GM12892 (cell line): ENCODE data around the gene FMC1.

Experiments used
- DNase-seq: peaks from one replicate; pipeline ENCODE4 v3.0.0; 2011; ENCODE audit not compliant: insufficient read length
- FAIRE-seq: peaks from 2 replicates; lab custom pipeline; 2011; peaks lifted over from hg19 to GRCh38; lab: Jason Lieb, UNC
- POLR2A ChIP-seq: IDR thresholded peaks from 2 replicates; pipeline ENCODE4 v1.6.1; 2011; ENCODE audit warnings: low read depth, low read length, control low read depth
- POLR2AphosphoS5 ChIP-seq: IDR thresholded peaks from 2 replicates; pipeline ENCODE4 v1.6.1; 2011; ENCODE audit warnings: low read depth, low read length, control low read depth
- TAF1 ChIP-seq: IDR thresholded peaks from 2 replicates; pipeline ENCODE4 v1.6.1; 2011; ENCODE audit warnings: low read depth, mild to moderate bottlenecking, control low read depth, low read length, borderline replicate concordance

FMC1 gene

GRCh38 chr7:139365336-139365735 lies 24.2 kb downstream of the FMC1 start:
- TF ChIP-seq POLR2AphosphoS5 (no peak), POLR2A (no peak), TAF1 (no peak)
- DNase-seq = no peak
- FAIRE-seq = no peak

- TF ChIP-seq TAF1 = no peak
- no peak for TF ChIP-seq POLR2A
- no peak for TF ChIP-seq POLR2AphosphoS5
- FAIRE-seq = no peak
- DNase-seq = no peak
Measured at GRCh38 chr7:139366400-139366799, 25.3 kb downstream of the FMC1 start.

DNA sequence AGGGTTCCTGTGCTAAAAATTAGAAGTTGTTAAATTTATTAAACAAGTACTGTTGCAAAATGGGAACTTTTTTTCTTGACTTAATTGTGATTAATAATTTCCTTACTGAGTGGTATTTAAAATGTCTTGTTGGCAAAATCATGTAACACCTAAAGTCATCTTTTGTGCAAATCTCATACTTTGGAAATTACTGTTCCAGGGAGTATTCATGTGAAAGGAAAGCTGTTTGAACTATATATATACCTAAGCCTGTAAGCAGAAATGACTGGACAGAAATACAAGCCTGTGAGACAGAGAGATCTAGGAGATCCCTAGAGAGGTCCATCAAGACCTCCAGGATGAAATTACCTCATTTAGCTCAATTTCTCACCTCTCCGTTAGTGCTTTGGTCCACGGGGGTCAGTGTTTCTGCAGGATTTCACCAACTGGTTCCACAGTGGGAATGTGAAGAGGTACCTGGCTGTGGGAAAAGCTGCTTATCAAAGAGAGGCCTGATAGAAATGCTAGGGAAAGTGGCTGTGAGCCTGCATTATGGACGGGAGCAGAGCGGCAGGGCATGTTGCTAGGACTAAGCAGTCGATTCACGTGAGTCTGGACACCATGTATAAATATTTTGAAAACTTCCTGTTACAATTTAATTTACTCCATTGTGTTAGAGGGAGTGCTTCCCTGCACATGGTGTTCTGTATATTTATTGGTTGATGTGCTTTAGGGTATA lies 26.5 kb downstream of the FMC1 start:
- DNase-seq (no peak), FAIRE-seq (no peak)
- no peak for TF ChIP-seq POLR2AphosphoS5
- 0 out of 2 replicates have a peak, but pooled peaks have one; percentile 14 for TF ChIP-seq POLR2A

GRCh38 chr7:139370301-139370942 lies 29.3 kb downstream of the FMC1 start:
- FAIRE-seq (no peak), DNase-seq (no peak)
- TF ChIP-seq POLR2A (no peak), POLR2AphosphoS5 (peak; percentile 55; the same call in 1 of the 2 replicates), TAF1 (no peak)

DNA sequence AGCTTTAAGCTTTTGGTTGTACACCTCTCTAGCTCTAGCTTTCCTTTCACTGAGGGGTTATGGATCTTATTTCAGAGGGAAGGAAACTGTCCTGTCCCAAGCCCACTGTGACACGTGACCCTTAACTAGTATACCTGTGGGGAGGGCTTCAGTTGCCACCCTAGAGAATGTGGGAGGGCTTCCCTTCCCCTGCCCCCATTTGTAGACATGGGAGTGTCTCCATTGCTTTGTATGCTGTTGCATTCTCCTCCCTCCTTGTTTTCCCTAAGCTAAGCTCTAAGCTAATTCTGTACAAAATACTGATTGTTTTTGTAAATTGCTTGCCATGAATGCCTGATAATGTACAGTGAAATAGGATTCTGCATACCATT lies 29.8 kb downstream of the FMC1 start:
- no peak for DNase-seq

DNA sequence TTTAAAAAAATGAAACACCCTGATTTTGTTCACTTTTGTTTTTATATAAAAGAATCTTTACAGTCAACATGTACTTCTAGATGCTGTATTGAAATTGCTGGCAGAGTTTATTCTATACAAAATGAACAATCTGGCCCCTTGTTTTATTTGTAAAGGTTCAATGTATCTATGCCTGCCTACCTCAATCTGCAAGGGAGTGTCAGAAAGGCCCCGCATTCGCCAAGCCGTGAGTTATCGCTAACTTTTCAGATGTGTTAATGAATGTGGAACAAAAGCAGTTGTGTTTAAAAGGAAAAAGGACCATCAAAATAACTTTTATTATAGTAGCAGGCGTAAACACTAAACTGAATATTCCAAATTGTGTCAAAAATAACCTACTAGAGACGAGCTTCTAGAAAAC lies 33.1 kb downstream of the FMC1 start:
- no peak for FAIRE-seq
- TF ChIP-seq POLR2A = no peak
- no peak for TF ChIP-seq POLR2AphosphoS5
- DNase-seq = no peak

More for the DNA sequence above, 29.8 kb downstream of the FMC1 start:
- TF ChIP-seq POLR2A (no peak), TAF1 (no peak), POLR2AphosphoS5 (peak; percentile 39; the same call in 1 of the 2 replicates)
- no peak for FAIRE-seq

- TF ChIP-seq TAF1 = no peak
- no peak for TF ChIP-seq POLR2A
- no peak for TF ChIP-seq POLR2AphosphoS5
- no peak for FAIRE-seq
- no peak for DNase-seq
Measured at GRCh38 chr7:139382439-139382838, 41.3 kb downstream of the FMC1 start.

- DNase-seq = no peak
- no peak for TF ChIP-seq TAF1
- TF ChIP-seq POLR2A = no peak
- TF ChIP-seq POLR2AphosphoS5 = no peak
Measured at GRCh38 chr7:139384611-139385010, 43.5 kb downstream of the FMC1 start.

DNA sequence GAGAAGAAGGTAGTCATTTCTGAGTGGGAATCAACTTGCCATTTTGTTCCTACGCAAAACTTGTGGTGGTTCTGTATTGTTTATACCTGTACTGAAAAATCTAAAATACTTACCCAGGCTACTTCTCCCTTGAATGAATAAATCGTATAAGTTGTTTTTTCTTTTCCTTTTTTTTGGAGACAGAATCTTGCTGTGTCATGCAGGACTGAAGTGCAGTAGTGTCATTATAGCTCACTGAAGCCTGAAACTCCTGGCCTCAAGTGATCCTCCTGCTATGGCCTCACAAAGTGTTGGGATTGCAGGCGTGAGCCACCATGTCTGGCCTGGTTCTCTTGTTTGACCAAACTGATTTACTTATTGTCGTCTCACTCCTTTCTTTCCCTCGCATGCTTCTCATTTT lies 46.5 kb downstream of the FMC1 start:
- no peak for TF ChIP-seq TAF1
- no peak for TF ChIP-seq POLR2A
- no peak for TF ChIP-seq POLR2AphosphoS5
- DNase-seq = no peak
- peak; percentile 24 for FAIRE-seq

More at GRCh38 chr7:139384611-139385010, 43.5 kb downstream of the FMC1 start:
- FAIRE-seq = no peak

- TF ChIP-seq POLR2A (no peak), TAF1 (no peak), POLR2AphosphoS5 (no peak)
- no peak for FAIRE-seq
- no peak for DNase-seq
Measured at GRCh38 chr7:139389091-139389490, 48.0 kb downstream of the FMC1 start.

DNA sequence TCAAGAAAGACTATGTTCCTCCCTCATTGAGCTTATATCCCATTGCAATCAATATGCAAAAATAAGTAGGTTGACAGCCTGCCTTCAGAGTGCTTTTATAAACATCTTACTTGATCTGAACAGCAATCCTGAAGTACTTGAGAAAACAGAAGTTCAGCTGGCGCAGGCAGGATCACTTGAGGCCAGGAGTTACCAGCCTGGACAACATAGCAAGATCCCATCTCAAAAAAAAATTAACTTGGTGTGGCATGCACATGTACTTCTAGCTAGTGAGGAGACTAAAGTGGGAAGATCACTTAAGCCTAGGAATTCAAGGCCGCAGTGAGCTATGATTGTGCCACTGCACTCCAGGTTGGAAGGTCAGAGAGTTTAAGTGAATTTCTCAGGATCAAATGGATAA lies 48.6 kb downstream of the FMC1 start:
- no peak for TF ChIP-seq POLR2AphosphoS5
- no peak for TF ChIP-seq POLR2A
- no peak for TF ChIP-seq TAF1
- FAIRE-seq = no peak
- DNase-seq = no peak
